SH-SY5Y (cell line): Measurements from ENCODE around the gene BTG2.

Experiments
- GATA2 ChIP-seq: IDR thresholded peaks from 2 replicates; pipeline ENCODE4 v1.6.1; 2011; ENCODE audit warnings: mild to moderate bottlenecking, low read depth, low read length
- GATA3 ChIP-seq: IDR thresholded peaks from 2 replicates; pipeline ENCODE4 v1.6.1; 2011; ENCODE audit warnings: low read depth, mild to moderate bottlenecking, low read length, moderate library complexity

GRCh38 chr1:203328714-203329122 lies 23.4 kb downstream of the BTG2 start:
- TF ChIP-seq GATA2 (no peak), GATA3 (no peak)
